Activated CD4-positive, alpha-beta memory T cell treated with anti-CD3 and anti-CD28 coated beads for 36 hours (primary cell): ENCODE data around the gene C1orf185. TPM values are rescaled to one million over a fixed set of nuclear protein-coding genes. Genes with fewer than 3 reads are reported as not detected.
"Not testable (repeated sequence)": the region's sequence is repeated elsewhere in the genome, so short reads cannot be mapped to it uniquely, and the experiment has no call there.

Experiments used
- CTCF ChIA-PET: fragments of 350-600 bp; sonication (Branson Sonifier 250); formaldehyde crosslinking; loops from one replicate; lab custom pipeline; 2021; ENCODE audit warnings: antibody characterized with exemption, inconsistent platforms; lab: Charles Lee
- POLR2A ChIA-PET: fragments of 350-600 bp; sonication (Branson Sonifier 250); formaldehyde crosslinking; loops from one replicate; lab custom pipeline; 2021; ENCODE audit warnings: antibody characterized with exemption; lab: Charles Lee
- DNase-seq: peaks from one replicate; pipeline ENCODE4 v3.0.0-alpha.2; 2020
- H3K27ac Mint-ChIP-seq: one replicate; pipeline ENCODE4 v1.8.0; 2021; ENCODE audit warnings: mixed read lengths
- H3K27me3 Mint-ChIP-seq: one replicate; pipeline ENCODE4 v1.8.0; 2021; ENCODE audit warnings: mixed read lengths
- H3K36me3 Mint-ChIP-seq: one replicate; pipeline ENCODE4 v1.8.0; 2021; ENCODE audit warnings: mixed read lengths
- H3K4me1 Mint-ChIP-seq: one replicate; pipeline ENCODE4 v1.8.0; 2021; ENCODE audit warnings: low read depth, mixed read lengths
- H3K4me3 Mint-ChIP-seq: one replicate; pipeline ENCODE4 v1.8.0; 2021; ENCODE audit warnings: mild to moderate bottlenecking, mixed read lengths
- H3K9me3 Mint-ChIP-seq: one replicate; pipeline ENCODE4 v1.8.0; 2021; ENCODE audit warnings: mixed read lengths
- intact Hi-C: fragments of 100-400 bp; cut with micrococcal nuclease; formaldehyde crosslinking; loops from one replicate; pipeline ENCODE4 v1.15.1; 2023
- total RNA-seq, 2 experiments: library from RNA; stranded (reverse); gene quantifications; one replicate each; pipeline ENCODE4 v1.2.3, GENCODE V29; 2021

C1orf185 gene
- total RNA-seq, 2 experiments from 2014 or later = not detected

GRCh38 chr1:51147394-51147793 is 45.4 kb downstream of the C1orf185 start:
- Mint-ChIP-seq H3K27me3 (peaks cover 5% of the 10 kb centered on the region), H3K4me3 (no peak overlapping the region), H3K4me1 (no peaks in the 10 kb centered on the region), H3K36me3 (no peaks in the 10 kb centered on the region), H3K9me3 (no peaks in the 10 kb centered on the region), H3K27ac (no peak overlapping the region)
- CTCF ChIA-PET = interaction anchor here (0.6 kb wide), 1 partner anchor 409 kb away, joined by 3 read pairs; no protein-coding TSS in a partner anchor
- no peak for DNase-seq
- POLR2A ChIA-PET = no interaction called here
- intact Hi-C loops = no loop called here

DNA sequence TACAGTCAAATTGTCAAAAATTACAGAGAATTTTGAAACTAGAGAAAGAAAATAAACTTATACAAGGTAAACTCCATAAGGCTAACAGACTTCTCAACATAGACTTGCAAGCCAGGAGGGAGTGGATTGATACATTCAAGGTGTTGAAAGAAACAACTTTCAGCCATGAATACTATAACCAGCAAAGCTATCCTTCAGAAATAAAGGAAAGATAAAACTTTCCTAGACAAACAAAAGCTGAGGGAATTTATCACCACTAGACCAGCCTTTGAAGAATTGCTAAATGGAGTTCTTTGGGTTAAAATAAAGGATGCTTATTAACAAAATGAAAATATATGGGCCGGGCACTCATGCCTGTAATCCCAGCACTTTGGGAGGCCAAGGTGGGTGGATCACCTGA is 52.7 kb downstream of the C1orf185 start:
- H3K4me3 Mint-ChIP-seq = no peak overlapping the region
- no peak overlapping the region for H3K27ac Mint-ChIP-seq
- POLR2A ChIA-PET = no interaction called here
- peaks cover 19% of the 10 kb centered on the region for H3K9me3 Mint-ChIP-seq
- CTCF ChIA-PET = interaction anchor here (1.0 kb wide), 1 partner anchor 34 kb away, joined by 3 read pairs; no protein-coding TSS in a partner anchor
- H3K27me3 Mint-ChIP-seq = peaks cover 12% of the 10 kb centered on the region
- intact Hi-C loops = no loop called here
- DNase-seq = no peak
- H3K36me3 Mint-ChIP-seq = peaks cover 5% of the 10 kb centered on the region
- no peaks in the 10 kb centered on the region for H3K4me1 Mint-ChIP-seq

- peaks cover 19% of the 10 kb centered on the region for H3K9me3 Mint-ChIP-seq
- H3K27me3 Mint-ChIP-seq = peaks cover 12% of the 10 kb centered on the region
- H3K27ac Mint-ChIP-seq = no peak overlapping the region
- no peak overlapping the region for H3K4me3 Mint-ChIP-seq
- peaks cover 5% of the 10 kb centered on the region for H3K36me3 Mint-ChIP-seq
- intact Hi-C loops = no loop called here
- CTCF ChIA-PET = no interaction called here
- no peak for DNase-seq
- POLR2A ChIA-PET = no interaction called here
- H3K4me1 Mint-ChIP-seq = no peaks in the 10 kb centered on the region
Observed at GRCh38 chr1:51156752-51157151, 54.7 kb downstream of the C1orf185 start.

DNA sequence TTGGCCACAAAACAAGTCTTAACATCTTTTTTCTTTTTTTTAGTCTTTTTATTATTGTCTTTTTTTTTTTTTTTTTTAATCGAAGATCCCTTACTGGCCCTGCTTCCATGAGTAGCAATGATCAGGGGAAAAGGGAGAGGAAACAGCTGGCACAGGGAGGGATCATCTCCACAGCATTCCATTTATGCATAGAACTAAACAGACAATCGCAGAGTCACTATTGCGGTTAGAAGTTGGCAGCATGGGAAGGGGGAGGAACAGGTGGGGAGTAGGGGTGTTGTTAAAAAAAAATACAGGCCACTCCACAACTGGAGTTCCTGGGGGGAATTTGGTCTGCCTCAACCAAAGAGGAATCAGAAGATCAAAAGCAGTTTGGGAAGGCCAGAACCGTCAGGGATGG is 55.4 kb downstream of the C1orf185 start:
- intact Hi-C loops = no loop called here
- DNase-seq = no peak
- Mint-ChIP-seq H3K36me3 (peaks cover 5% of the 10 kb centered on the region), H3K27ac (no peak overlapping the region), H3K27me3 (peaks cover 12% of the 10 kb centered on the region), H3K9me3 (peaks cover 19% of the 10 kb centered on the region), H3K4me1 (no peaks in the 10 kb centered on the region), H3K4me3 (no peak overlapping the region)
- ChIA-PET POLR2A (no interaction called here), CTCF (no interaction called here)

GRCh38 chr1:51158263-51158662 is 56.2 kb downstream of the C1orf185 start:
- peaks cover 19% of the 10 kb centered on the region for H3K9me3 Mint-ChIP-seq
- H3K4me3 Mint-ChIP-seq = no peak overlapping the region
- ChIA-PET CTCF (no interaction called here), POLR2A (no interaction called here)
- H3K4me1 Mint-ChIP-seq = no peaks in the 10 kb centered on the region
- no peak overlapping the region for H3K27ac Mint-ChIP-seq
- H3K36me3 Mint-ChIP-seq = peaks cover 5% of the 10 kb centered on the region
- DNase-seq = no peak
- intact Hi-C loops = no loop called here
- peaks cover 12% of the 10 kb centered on the region for H3K27me3 Mint-ChIP-seq

DNA sequence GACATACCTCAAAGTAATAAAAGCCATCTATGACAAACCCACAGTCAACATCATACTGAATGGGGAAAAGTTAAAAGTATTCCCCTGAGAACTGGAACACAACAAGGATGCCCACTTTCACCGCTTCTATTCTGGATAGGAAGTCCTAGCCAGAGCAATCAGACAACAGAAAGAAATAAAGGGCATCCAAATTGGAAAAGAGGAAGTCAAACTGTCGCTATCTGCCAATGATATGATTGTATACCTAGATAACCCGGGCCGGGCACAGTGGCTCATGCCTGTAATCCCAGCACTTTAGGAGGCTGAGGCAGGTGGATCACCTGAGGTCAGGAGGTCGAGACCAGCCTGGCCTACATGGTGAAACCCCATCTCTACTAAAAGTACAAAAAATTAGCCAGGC is 60.5 kb downstream of the C1orf185 start:
- intact Hi-C loops, CTCF ChIA-PET, H3K4me3 Mint-ChIP-seq, H3K9me3 Mint-ChIP-seq, DNase-seq, H3K27me3 Mint-ChIP-seq, H3K36me3 Mint-ChIP-seq, H3K27ac Mint-ChIP-seq, POLR2A ChIA-PET, H3K4me1 Mint-ChIP-seq: not testable (repeated sequence)

DNA sequence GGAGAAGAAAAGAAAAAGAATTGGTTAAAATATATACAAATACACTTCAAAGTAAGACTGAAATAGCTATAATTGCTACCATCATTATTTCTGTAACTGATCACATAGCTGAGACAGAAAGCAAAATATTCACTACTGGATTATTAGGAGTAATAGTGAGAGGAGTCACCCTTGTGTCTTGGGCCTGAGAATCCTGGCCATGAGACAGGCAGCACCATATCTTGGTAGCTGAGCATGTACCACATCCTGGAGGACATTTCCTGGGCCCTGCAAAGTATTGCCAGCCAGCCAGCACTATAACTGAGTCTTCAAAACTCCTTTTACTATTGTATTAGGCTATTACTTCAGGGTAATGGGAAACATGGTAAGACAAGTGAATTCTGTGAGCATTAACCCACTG is 63.5 kb downstream of the C1orf185 start:
- POLR2A ChIA-PET = no interaction called here

GRCh38 chr1:51168266-51168845 is 66.3 kb downstream of the C1orf185 start:
- ChIA-PET CTCF (interaction anchor here (1.1 to 1.5 kb wide), 4 partner anchors 21 to 239 kb away, joined by 3 to 7 read pairs (median 5); no protein-coding TSS in a partner anchor), POLR2A (no interaction called here)
- peaks cover 8% of the 10 kb centered on the region for H3K27me3 Mint-ChIP-seq
- no peak overlapping the region for H3K4me3 Mint-ChIP-seq
- intact Hi-C loops = no loop called here
- no peak for DNase-seq
- peaks cover 10% of the 10 kb centered on the region for H3K4me1 Mint-ChIP-seq
- H3K36me3 Mint-ChIP-seq = no peaks in the 10 kb centered on the region
- no peaks in the 10 kb centered on the region for H3K9me3 Mint-ChIP-seq
- H3K27ac Mint-ChIP-seq = no peak overlapping the region

More for the DNA sequence above, 63.5 kb downstream of the C1orf185 start:
- intact Hi-C loops = no loop called here
- Mint-ChIP-seq H3K36me3 (no peaks in the 10 kb centered on the region), H3K4me1 (peaks cover 8% of the 10 kb centered on the region), H3K4me3 (no peak overlapping the region), H3K27ac (no peak overlapping the region), H3K9me3 (no peaks in the 10 kb centered on the region), H3K27me3 (no peaks in the 10 kb centered on the region)
- DNase-seq = no peak
- CTCF ChIA-PET = interaction anchor here (1.2 kb wide), 1 partner anchor 23 kb away, joined by 3 read pairs; no protein-coding TSS in a partner anchor

GRCh38 chr1:51168936-51169335 is 66.9 kb downstream of the C1orf185 start:
- H3K4me3 Mint-ChIP-seq = no peak overlapping the region
- peaks cover 8% of the 10 kb centered on the region for H3K27me3 Mint-ChIP-seq
- ChIA-PET CTCF (interaction anchor here (1.1 to 1.5 kb wide), 3 partner anchors 21 to 239 kb away, joined by 3 to 7 read pairs (median 6); no protein-coding TSS in a partner anchor), POLR2A (no interaction called here)
- H3K36me3 Mint-ChIP-seq = no peaks in the 10 kb centered on the region
- peaks cover 10% of the 10 kb centered on the region for H3K4me1 Mint-ChIP-seq
- DNase-seq = no peak
- no peaks in the 10 kb centered on the region for H3K9me3 Mint-ChIP-seq
- no peak overlapping the region for H3K27ac Mint-ChIP-seq
- intact Hi-C loops = no loop called here

DNA sequence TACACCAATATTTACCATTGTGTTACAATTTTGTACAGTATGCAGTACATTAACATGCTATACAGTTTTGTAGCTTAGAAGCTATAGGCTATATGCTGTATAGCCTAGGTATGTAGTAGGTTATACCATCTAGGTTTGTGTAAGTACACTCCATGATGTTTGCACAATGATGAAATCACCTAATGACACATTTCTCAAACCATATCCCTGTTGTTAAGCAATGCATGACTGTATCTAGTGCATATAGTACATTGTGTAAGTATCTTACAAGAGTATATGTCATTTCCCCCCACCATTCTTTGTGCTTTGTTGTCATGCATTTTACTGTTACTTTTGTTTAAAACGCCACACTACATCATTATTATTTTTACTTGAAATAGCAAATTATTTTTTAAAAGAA is 68.3 kb downstream of the C1orf185 start:
- ChIA-PET CTCF (no interaction called here), POLR2A (no interaction called here)
- no peak overlapping the region for H3K4me3 Mint-ChIP-seq
- no peak for DNase-seq
- no peak overlapping the region for H3K27ac Mint-ChIP-seq
- intact Hi-C loops = no loop called here
- no peaks in the 10 kb centered on the region for H3K9me3 Mint-ChIP-seq
- no peaks in the 10 kb centered on the region for H3K36me3 Mint-ChIP-seq
- peaks cover 10% of the 10 kb centered on the region for H3K4me1 Mint-ChIP-seq
- H3K27me3 Mint-ChIP-seq = peaks cover 12% of the 10 kb centered on the region

DNA sequence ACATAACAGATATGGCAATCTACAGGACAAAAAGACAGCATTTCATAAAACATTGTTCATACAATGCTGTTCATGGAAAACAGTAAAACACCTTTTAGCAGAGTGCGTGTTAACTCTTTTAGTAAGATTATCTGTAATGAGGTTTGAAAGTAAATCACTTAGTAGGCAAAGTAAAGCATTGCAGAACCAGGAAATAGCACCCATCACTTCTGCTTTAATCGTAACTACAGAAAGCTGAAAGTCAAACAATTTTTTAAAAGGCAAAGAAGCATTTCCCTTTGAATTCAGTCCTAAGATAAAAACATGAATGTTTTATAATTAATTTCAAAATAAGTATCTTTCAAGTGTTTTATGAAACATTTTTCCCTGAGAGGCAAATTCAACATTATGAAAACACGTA is 70.8 kb downstream of the C1orf185 start:
- no peak for DNase-seq
- no peak overlapping the region for H3K27ac Mint-ChIP-seq
- H3K27me3 Mint-ChIP-seq = peaks cover 29% of the 10 kb centered on the region
- no peak overlapping the region for H3K4me3 Mint-ChIP-seq
- intact Hi-C loops = no loop called here
- ChIA-PET CTCF (interaction anchor here (8.7 kb wide), 1 partner anchor 18 kb away, joined by 62 read pairs; no protein-coding TSS in a partner anchor), POLR2A (no interaction called here)
- no peaks in the 10 kb centered on the region for H3K36me3 Mint-ChIP-seq
- peaks cover 9% of the 10 kb centered on the region for H3K4me1 Mint-ChIP-seq
- no peaks in the 10 kb centered on the region for H3K9me3 Mint-ChIP-seq

DNA sequence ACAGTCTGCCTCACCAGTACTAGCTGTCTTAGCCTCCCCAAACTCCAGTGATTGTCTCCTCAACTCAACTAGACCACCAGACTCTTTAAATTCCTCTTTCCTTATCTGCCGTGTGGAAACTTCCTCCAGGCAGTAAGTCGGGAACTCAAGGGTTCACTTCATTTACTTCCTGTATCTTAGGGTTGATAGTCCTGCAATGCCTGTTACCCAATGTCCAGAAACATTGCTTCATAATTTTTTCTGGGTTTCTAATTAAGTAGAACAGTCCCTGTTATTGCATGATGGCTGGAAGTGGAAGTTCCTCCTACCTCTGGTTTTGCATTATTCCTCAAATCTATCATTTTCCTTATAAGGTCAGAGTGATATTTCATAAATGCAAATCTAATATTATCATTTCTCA is 73.2 kb downstream of the C1orf185 start:
- intact Hi-C loops = no loop called here
- no peak for DNase-seq
- CTCF ChIA-PET = interaction anchor here (8.7 kb wide), 1 partner anchor 15 kb away, joined by 62 read pairs; no protein-coding TSS in a partner anchor
- H3K9me3 Mint-ChIP-seq = no peaks in the 10 kb centered on the region
- H3K4me1 Mint-ChIP-seq = peaks cover 3% of the 10 kb centered on the region
- POLR2A ChIA-PET = no interaction called here
- H3K27ac Mint-ChIP-seq = no peak overlapping the region
- H3K4me3 Mint-ChIP-seq = no peak overlapping the region
- peaks cover 39% of the 10 kb centered on the region for H3K27me3 Mint-ChIP-seq
- no peaks in the 10 kb centered on the region for H3K36me3 Mint-ChIP-seq

DNA sequence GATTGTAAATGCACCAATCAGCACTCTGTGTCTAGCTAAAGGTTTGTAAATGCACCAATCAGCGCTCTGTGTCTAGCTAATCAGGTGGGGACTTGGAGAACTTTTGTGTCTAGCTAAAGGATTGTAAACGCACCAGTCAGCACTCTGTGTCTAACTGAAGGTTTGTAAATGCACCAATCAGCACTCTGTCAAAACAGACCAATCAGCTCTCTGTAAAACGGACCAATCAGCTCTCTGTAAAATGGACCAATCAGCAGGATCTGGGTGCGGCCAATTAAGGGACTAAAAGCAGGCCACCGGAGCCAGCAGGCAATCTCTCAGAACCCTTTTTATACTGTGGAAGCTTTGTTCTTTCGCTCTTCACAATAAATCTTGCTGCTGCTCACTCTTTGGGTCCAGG is 76.0 kb downstream of the C1orf185 start:
- H3K36me3 Mint-ChIP-seq, POLR2A ChIA-PET, H3K4me1 Mint-ChIP-seq, H3K4me3 Mint-ChIP-seq, H3K27ac Mint-ChIP-seq, DNase-seq, intact Hi-C loops, H3K9me3 Mint-ChIP-seq: not testable (repeated sequence)
- CTCF ChIA-PET = interaction anchor here (8.7 kb wide), 1 partner anchor 13 kb away, joined by 62 read pairs; no protein-coding TSS in a partner anchor
- peaks cover 40% of the 10 kb centered on the region for H3K27me3 Mint-ChIP-seq
